Pulmonary artery endothelial cell (primary cell): ENCODE results near the gene NCOA6. TPM values are rescaled to one million over a fixed set of nuclear protein-coding genes. Genes with fewer than 3 reads are reported as not detected.

Source experiments
- DNase-seq: peaks from one replicate; pipeline ENCODE4 v3.0.0-alpha.2; 2011; ENCODE audit warnings: low read depth, low spot score
- total RNA-seq: library from RNA; depleted of rRNA; stranded (reverse); fragments of >200 nt; gene quantifications from 2 replicates; pipeline ENCODE4 v1.2.3, GENCODE V29; 2014

Gene NCOA6
- total RNA-seq, 1 donor from 2014 or later, result 5.3 TPM

GRCh38 chr20:34705397-34706301 is 119.8 kb downstream of the NCOA6 start:
- DNase-seq, result no peak

- DNase-seq, result no peak
These were observed 120.4 kb downstream of the NCOA6 start for GRCh38 chr20:34705008-34705396.

- DNase-seq, result peak; percentile 78
These were observed 121.1 kb downstream of the NCOA6 start, which contains the start of gene TP53INP2 for GRCh38 chr20:34704177-34705007. Gene TP53INP2, plus strand, starts transcription at chr20:34704344. Its CDS starts 4,396 bp downstream, at chr20:34708740.

- no peak for DNase-seq
These were observed 121.9 kb downstream of the NCOA6 start for GRCh38 chr20:34703424-34704176.

GRCh38 chr20:34703061-34703423 is 122.4 kb downstream of the NCOA6 start:
- DNase-seq, result no peak

GRCh38 chr20:34701405-34702085 is 123.9 kb downstream of the NCOA6 start:
- no peak for DNase-seq

GRCh38 chr20:34693414-34693813 is 132.0 kb downstream of the NCOA6 start:
- no peak for DNase-seq

- DNase-seq, result no peak
These were observed 133.6 kb downstream of the NCOA6 start for GRCh38 chr20:34691838-34692237.

- no peak for DNase-seq
These were observed 136.0 kb downstream of the NCOA6 start for GRCh38 chr20:34689486-34689885.

GRCh38 chr20:34683667-34684066 is 141.8 kb downstream of the NCOA6 start:
- DNase-seq, result no peak

- DNase-seq, result no peak
These were observed 144.8 kb downstream of the NCOA6 start for GRCh38 chr20:34680586-34681175.

GRCh38 chr20:34676642-34677373 is 148.6 kb downstream of the NCOA6 start, which contains the start of gene PIGU:
Gene PIGU, minus strand, starts transcription at chr20:34677092. Its CDS starts 7 bp downstream, at chr20:34677085.
- DNase-seq, result peak; percentile 88

- DNase-seq, result no peak
These were observed 149.3 kb downstream of the NCOA6 start for GRCh38 chr20:34675993-34676641.

GRCh38 chr20:34675561-34675960 is 149.9 kb downstream of the NCOA6 start:
- no peak for DNase-seq

- no peak for DNase-seq
These were observed 152.0 kb downstream of the NCOA6 start for GRCh38 chr20:34673412-34673811.

GRCh38 chr20:34669094-34669493 is 156.4 kb downstream of the NCOA6 start:
- DNase-seq, result no peak
